ENCODE data around the gene ARAP2.
"Not testable (repeated sequence)": the region's sequence is repeated elsewhere in the genome, so short reads cannot be mapped to it uniquely, and the experiment has no call there.

The ARAP2 gene

DNA sequence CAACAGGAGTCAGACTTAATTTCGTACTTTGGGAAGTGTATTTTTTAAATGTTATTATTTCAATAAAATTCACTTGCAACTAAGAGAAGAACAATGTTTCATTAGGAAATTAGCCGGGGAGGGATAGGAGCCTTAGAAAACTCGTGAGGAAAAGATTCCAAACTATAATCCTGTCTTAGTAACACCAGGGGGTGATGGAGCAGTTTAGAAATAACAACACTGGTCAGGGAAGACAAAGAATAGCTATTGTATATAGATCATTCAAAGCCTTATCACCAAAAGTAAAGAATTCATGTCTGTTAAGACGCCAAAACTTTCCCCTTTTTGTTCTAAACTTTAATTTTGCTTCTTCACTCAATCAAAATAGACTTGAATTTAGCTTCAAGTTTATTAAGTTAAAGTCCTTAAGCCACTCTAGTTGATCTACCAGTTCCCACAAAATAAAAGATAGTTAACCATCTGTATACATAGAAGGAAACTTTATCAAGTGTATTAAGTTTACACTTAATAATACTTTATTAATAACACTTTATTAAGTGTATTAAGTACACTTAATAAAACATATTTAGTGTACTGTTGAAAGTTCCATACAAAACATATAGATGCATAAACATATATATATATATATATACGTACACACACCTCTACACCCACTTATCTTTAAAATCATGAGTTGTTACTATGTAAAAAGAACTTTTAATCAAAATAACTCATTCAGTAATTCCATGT is 60.5 kb downstream of the ARAP2 start:
- DNase-seq (ENCODE audit: low read depth) = no peak

DNA sequence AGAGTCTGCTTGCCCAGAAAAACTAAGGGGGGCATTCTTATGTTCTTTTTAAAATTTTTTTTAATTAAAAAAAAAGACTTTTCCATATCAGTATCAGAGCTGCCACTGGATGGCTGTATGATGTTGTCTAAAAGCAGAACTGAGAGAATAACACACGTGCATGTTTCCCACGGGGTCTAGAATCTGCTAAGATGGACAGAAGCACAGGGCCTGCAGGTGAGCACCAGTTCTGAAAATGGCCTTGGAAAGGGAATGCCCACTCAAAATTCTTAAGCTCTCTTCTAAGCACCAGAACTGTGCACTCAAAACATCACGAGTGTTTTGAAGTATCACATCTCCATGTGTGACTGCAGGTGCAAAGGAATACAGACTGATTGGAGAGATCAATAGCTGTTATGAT is 61.1 kb downstream of the ARAP2 start:
- DNase-seq (ENCODE audit: low read depth) = no peak

DNA sequence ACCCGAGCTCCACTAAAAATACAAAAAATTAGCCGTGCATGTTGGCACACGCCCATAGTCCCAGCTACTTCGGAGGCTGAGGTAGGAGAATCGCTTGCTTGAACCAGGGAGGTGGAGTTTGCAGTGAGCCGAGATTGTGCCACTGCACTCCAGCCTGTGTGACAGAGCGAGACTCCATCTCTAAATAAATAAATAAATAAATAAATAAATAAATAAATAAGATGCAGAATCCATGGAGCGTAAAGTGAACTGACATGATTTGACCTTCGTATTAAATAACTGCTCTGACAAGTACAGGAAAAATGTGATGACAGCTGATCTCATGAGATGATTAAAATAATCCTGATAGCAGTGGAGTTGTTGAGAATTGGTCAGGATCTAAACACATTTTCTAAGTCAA is 62.0 kb downstream of the ARAP2 start:
- not testable (repeated sequence) for DNase-seq (ENCODE audit: low read depth)

DNA sequence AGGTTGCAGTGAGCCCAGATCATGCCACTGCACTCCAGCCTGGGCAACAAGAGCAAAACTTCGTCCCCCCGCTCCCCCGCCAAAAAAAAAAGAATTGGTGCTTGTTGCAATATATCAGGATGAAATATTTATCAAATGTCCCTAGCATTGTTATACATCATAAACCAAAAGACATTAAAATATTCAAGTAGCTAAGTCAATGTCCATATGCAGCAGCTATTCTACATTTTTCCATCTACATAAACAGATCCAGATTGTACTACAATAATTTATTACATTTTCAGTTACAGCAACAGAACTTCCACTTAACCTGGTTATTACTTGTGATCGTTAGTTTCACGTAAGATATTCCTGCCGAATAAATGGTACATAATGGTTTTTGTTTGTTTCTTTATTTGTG is 64.1 kb downstream of the ARAP2 start:
- no peak for DNase-seq (ENCODE audit: low read depth)

DNA sequence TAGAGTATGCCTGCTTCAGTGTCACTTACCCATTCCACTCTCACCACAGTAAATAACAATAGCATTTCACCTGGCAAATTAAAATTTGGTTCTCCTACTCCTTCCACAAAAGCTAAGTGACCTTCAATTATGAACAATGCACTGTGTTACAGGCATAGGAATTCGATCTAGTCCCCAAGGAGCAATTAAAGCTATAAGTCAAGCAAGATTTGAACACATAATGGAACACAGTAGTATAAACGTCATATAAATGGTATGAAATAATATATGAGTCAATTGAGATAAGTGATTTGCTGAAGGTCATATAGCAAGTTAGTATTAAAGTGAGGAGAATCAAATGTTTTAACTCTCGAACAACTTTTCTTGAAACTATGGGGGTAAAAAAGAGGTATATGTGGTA is 65.8 kb downstream of the ARAP2 start:
- DNase-seq (ENCODE audit: low read depth) = no peak

DNA sequence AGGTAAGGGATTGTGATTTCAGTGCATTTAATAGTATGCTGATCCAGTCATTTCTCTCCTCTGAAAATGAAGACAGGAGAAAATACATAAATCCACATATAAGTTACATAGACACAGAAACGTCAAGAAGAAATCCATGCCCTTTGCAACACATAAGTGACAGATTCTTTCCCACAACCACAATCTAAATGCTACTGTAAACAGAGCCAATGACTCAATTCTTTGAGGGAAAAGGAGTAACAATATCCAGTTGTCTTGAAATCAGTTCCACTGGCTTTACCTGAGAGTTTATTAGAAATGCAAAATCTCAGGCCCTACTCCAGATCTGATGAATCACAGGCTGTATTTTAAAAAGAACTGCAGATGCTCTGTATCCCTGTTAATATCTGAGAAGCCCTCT is 66.4 kb downstream of the ARAP2 start:
- no peak for DNase-seq (ENCODE audit: low read depth)

DNA sequence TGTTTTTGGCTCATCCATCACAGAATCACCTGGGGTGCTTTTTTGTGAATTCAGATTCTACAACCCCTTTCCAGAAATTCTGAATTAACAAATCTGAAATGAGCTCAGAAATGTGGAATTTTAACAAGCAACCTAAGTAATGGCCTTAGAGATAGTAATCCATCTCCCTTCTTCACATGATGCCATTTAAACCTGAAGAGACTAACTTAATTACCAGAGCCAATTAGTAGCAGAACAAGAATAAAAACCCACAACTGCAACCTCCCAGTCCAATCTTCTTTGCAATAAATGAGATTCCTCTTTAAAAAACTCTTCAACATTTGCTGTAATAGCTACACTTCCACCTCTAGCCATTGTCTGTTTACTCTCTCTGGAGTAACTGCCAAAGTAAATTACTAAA is 69.7 kb downstream of the ARAP2 start:
- DNase-seq (ENCODE audit: low read depth) = no peak

DNA sequence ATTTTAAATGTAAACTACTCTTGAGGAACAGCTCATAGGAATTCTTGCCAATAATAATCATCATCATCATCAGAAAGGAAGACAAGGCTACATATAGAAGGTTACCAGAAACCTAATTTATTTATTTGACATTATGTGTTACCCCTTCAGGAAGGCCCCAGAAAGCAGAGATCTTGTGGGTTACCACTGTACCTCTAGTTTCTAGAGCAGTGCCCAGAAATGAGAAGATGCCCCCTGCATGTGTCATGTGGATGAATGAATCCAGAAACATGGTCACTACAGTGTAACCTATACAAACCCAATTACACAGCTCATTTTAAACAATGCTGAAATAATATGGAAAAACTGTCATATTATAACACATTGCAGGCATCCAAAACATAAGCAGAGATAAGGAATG is 70.4 kb downstream of the ARAP2 start:
- no peak for DNase-seq (ENCODE audit: low read depth)

DNA sequence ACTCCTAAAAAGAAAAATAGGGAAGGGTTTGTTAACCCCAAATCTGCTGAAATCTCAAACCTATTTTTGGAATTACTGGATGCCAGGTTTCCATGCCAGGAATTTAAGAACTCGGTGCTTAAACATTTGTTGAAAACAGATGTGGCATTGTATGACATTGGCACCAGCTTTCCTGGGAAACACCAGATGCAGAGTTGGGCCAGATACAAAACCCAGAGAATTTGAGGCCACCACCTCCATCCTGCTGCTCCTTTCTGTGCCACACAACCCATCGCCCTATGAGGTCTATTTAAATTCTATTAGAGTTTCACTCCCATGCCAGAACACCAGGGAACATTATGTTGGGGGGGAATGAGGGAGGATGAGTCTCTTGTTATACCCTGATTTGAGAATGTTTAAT is 71.7 kb downstream of the ARAP2 start:
- DNase-seq (ENCODE audit: low read depth) = no peak

DNA sequence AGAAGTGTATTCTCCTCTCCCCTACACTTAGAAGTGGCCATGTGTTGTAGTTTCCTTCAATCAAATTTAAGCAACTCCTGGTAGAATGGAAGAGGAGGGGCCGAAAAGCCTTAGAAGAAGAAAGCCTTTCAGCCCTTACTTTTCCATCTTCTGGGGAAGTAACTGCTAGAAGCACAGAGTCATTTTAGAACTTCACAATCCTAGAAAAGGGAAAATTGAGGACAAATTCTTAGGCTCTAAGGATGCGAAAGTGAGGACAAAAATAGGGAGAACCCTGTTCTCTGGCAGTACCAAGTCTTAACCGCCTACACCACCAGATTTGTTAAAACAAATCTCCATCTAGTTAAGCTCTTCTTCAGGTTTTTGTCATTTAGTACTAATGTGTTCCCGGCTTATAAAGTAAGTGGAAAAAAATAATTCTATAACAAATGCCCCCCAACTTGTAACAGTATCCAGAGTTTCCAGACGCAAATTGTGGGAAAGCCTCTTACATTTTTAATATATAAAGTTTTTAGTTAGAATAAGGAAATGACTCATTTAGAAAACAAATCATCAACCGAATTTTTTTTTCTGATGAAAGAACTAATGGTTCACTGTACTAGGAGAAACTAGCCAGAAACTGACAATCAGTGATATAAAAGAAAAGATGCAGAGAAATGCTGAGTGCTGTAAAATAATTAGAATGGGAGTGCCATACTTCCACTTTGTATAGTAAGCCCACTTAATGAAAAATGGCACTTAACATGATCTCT is 76.0 kb downstream of the ARAP2 start:
- no peak for DNase-seq (ENCODE audit: low read depth)

DNA sequence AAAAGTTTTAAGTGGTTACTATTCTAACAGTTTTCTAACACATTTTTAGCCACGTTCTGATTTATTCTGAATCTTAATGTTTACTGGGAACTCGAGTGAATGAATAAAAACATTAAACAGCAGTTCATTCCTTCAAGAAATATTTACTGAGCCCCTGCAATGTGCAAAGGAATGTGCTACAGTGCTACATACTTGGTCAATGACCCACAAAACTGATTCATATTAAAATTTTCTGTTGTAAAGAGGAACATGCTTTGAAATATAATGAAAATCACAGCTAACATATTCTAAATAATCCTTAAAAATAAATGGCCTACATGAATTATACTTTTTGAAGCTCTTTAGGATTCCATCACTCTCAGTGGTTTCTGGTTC is 78.7 kb downstream of the ARAP2 start:
- DNase-seq (ENCODE audit: low read depth) = no peak

DNA sequence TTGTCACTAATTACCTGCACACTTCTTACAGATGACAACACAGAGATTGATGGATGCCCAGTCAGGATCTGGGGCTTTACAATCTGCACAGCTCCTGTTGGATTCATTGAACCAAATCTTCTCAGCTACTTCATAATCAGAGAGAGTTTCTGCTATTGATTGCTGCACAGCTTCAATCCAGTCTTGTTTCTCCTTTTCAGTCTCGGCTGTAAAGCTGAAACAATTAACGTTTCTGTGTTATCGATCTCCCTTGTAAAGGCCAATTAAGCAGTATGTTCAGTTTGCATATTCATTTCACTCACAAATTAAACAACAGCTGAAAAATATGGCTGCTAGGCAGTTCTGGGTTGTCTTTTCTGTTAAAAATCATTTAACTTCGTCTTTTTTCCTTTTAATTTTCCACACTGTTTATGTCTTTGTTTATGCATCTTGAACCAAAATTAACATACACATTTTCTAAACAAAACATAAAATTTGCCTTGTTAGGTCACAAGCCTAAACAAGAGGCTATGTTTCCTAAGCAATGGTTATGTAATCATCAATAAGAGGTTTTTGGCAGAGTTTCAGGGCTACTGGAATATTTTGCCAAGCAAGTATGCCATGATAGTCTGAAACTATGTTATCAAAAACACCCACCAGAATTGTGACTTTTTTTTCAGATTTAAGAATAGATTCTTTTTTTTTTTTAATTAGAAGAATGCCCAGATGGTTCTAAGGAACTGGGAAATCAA is 79.2 kb downstream of the ARAP2 start:
- no peak for DNase-seq (ENCODE audit: low read depth)

DNA sequence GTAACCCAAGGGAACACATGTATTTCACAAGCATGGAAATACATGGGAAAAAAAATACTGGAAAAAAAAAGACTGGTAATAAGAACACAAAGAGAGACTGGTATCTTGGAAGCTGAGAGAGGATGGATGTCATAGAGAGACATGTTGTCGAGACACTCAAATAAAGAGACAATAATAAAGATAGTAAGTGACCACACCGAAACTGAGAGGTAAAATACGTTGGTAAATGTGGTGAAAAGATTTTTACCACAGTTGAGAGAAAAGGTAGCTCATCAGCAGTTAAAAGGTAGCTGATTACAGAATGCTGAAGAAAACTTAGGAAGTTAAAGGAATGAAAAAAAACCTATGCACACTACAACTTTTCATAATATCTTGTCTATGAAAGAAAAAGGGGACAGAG is 81.1 kb downstream of the ARAP2 start:
- no peak for DNase-seq (ENCODE audit: low read depth)

DNA sequence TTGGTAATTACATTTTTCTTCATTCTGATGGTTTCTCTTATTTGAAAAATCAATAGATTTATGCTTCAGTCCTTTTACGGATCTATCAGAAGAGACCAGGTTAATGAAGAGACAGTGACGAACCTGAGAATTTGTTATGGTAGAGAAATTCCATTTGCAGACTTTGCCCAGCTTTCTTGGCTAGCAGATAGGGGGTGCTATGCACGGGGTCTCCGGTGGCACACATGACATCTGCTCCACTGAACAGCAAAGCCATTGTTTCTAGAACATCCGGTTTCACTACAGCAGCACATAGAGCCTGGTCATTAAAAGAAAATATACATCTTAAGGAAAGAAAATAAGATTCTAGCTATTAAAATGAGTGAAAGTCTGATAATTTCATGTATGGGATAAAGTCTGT is 85.1 kb downstream of the ARAP2 start:
- DNase-seq (ENCODE audit: low read depth) = no peak

DNA sequence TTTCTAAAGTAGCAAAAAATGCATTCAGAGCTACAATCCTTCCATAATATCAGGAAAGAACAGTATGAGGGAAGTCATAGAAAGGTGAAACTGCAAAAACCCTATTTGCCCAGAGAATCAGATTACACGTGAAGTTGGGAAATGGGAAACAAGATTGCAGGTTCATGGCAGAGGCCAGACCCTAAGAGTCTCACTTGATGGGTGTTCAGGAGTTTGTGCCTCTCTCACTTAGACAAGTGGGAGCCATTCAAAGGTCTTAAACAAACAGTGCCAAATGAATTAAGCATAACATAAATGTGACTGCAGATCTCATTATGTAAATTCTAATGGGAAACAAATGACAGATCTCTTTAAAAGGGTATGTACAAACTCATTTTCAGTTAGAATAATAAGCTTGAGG is 91.6 kb downstream of the ARAP2 start:
- no peak for DNase-seq (ENCODE audit: low read depth)

DNA sequence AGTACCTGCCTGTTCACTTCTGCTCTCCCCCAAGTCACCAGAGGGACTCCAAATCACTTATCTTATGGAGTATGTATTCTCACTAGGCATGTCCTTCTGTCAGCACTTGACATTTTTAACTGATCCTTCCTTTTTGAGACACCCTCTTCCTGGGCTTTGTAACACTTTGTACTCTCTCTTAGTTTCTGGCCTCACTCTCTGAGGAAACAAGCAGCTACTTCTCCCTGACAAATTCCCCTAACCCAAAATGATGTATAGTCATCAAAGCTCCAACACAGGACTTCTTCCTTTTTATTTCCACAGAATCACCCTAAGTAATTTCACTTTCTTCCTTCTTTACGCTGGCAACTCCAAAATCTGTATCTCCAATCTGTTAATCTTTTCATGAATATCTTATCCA is 101.8 kb downstream of the ARAP2 start:
- no peak for DNase-seq (ENCODE audit: low read depth)

DNA sequence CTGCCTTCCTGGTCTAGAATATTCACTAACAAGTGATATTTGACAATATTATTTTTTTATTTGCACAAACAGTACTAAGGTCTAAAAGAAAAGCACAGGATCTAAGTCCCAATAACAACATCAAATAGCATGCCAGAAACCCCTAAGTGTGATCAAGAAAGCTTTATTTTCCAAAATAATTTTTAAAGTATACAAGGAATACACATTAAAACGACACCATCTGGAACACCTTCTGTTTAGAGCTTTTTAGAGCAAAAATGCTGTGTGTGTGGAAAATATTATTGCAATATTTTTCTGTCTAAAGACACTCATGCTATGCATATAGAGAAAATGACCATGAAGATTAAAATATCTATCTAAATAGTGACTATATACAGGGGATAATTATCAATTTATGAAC is 103.1 kb downstream of the ARAP2 start:
- DNase-seq (ENCODE audit: low read depth) = no peak

DNA sequence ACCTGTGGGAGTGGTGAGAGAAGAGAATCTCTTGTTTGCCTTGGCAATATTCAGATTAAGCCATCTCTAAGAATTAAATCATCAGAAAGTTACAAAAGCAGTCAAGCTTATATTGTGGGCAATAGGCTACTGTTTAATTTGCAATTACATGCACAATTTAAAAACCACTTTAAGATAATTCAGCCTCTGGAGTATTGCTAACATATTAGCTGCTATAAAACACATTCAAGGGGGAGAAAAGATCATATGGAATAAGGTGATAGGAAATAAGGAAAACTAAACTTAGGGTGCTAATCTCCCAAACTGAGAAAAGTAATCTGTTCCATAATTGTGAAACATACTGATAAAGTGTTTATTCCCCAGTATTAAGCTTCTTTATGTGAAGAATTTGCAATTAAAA is 103.9 kb downstream of the ARAP2 start:
- no peak for DNase-seq (ENCODE audit: low read depth)

DNA sequence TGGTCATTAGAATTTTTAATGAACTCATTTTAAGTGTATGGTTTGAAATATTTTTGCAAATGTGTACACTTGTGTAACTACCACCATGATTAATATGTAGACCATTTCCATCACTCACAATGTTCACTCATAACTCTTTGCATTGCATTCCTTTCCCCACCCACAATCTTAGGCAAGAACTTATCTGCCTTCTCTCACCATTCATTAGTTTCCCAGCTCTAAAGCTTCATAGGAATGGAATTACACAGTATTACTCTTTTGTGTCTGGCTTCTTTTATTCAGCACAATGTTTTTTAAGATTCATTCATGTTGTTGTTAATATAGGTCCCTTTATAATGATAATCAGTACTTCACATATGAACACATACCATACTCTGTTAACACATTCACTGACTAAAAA is 106.1 kb downstream of the ARAP2 start:
- no peak for DNase-seq (ENCODE audit: low read depth)

DNA sequence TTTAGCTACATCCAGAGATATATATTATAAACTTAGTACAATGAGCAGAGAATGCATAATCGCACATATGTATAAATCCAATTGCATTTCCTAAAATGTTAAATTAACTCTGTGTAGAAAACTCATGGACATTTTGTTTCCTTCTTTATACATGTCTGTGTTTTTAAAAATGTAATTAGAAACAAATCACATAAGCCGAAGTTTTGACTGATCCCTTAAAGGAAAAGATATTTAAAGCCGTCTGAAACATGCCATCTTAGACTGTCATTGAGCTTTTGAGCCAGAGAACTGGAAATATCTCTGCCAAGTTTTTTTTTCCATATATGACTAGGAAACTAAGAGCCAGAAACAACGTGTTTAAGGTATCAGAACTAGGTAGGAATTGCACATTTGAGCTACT is 107.0 kb downstream of the ARAP2 start:
- DNase-seq (ENCODE audit: low read depth) = no peak

DNA sequence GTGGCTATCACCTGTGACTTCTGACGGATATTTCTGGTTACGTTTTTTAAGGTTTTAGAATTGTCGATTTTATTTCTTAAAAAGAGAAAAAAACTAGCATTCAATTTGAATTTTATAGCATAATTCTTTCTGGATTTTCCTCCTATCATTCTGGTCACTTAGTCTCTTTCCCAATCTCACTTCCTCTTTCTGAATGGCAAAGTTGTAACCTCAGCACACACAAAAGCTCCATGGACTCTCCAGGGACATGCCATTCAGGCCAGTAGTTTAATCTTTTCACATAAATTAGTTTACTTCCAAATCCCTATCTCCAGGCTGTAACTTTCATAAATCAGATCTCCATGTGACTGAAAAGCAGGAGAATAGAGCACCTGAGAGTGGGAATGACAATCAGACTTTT is 110.7 kb downstream of the ARAP2 start:
- DNase-seq (ENCODE audit: low read depth) = no peak

DNA sequence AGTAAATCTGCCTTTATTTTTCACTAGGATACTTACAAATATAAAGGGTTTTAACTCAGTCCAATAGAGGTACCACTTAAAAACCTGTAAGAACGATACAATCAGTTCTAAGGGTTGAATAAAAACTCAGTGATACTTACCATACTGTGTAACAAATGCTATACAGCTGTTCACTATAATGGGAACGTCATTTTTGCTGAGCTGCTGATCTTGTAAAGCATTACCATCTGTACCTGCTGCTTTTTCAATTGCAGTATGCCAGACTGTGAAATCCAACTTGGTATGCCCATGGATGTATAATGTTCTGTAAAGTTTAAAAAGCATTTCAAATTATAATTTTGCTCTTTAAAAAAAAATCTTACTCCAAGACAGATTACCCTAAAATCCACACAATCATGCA is 111.2 kb downstream of the ARAP2 start:
- DNase-seq (ENCODE audit: low read depth) = no peak

DNA sequence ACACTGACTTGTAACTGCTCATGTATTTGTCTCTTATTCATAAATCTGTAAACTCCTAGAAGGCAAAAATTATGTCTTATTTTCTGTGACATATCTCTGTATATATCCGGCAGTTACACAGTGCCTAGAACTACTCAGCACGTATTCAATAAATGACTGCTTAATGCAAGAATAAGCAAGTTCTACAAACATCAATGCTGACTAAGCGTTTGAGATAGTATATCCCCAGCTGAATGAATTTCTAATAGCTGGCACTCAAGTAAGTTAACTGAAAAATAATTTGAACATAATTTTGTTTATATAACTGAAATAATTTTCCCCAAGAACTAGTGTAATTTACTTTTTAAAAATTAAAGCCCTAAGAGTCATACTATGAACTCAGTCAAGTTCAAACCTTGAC is 113.7 kb downstream of the ARAP2 start:
- DNase-seq (ENCODE audit: low read depth) = no peak
